ENCODE data around the gene NTM. TPM values are rescaled to one million over a fixed set of nuclear protein-coding genes. Genes with fewer than 3 reads are reported as not detected.

The NTM gene
- total and polyA plus RNA-seq, 2 donors (not counting 3 experiments of a cell fraction or from before 2014, with no cell fraction given): 1.00 to 1.1 TPM

- no peaks in the 10 kb centered on the region for H4K20me1 ChIP-seq (replicated peaks; ENCODE audit: control insufficient read depth, extremely low read depth, insufficient read depth, low read length)
- dilution Hi-C loops (cut with MboI; ENCODE audit: extremely low pct_ligation_motif_present, low sequenced_read_pairs) (no loop called here), intact Hi-C loops (cut with micrococcal nuclease) (loop anchor here (1.0 kb wide), 2 partner anchors 439 to 1253 kb away; no protein-coding TSS in a partner anchor)
- H3K4me1 ChIP-seq (ENCODE audit: control insufficient read depth, extremely low read depth, insufficient read depth, low read length): no peaks in the 10 kb centered on the region
- TF ChIP-seq FOS (IDR thresholded peaks at IDR 0.05; ENCODE audit: borderline replicate concordance, insufficient read depth, low read length) (no peak), JUN (IDR thresholded peaks at IDR 0.05; ENCODE audit: borderline replicate concordance, insufficient read depth, insufficient read length, low read depth) (no peak), MYC (IDR thresholded peaks at IDR 0.05; ENCODE audit: low read depth, low read length) (no peak), POLR2AphosphoS5 (IDR thresholded peaks at IDR 0.05; ENCODE audit: insufficient read depth, low read depth, low read length) (peak; percentile 17)
- TF ChIP-seq, protein P1, sequence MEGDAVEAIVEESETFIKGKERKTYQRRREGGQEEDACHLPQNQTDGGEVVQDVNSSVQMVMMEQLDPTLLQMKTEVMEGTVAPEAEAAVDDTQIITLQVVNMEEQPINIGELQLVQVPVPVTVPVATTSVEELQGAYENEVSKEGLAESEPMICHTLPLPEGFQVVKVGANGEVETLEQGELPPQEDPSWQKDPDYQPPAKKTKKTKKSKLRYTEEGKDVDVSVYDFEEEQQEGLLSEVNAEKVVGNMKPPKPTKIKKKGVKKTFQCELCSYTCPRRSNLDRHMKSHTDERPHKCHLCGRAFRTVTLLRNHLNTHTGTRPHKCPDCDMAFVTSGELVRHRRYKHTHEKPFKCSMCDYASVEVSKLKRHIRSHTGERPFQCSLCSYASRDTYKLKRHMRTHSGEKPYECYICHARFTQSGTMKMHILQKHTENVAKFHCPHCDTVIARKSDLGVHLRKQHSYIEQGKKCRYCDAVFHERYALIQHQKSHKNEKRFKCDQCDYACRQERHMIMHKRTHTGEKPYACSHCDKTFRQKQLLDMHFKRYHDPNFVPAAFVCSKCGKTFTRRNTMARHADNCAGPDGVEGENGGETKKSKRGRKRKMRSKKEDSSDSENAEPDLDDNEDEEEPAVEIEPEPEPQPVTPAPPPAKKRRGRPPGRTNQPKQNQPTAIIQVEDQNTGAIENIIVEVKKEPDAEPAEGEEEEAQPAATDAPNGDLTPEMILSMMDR (IDR thresholded peaks at IDR 0.05; ENCODE audit: extremely low read depth in 1 of 2, insufficient read depth in 1 of 2, low read depth in 1 of 2, low read length in 2 of 2): peak; percentile 90 to 95
- peak overlapping the region; percentile 67 for H2AFZ ChIP-seq (ENCODE audit: low read depth, low read length)
- ChIA-PET POLR2A (no interaction called here), CTCF (interaction anchor here (0.8 to 3.0 kb wide), 37 partner anchors 8 to 1376 kb away, joined by 3 to 74 read pairs (median 3); partner anchors contain the start of gene SNX19)
- no peaks in the 10 kb centered on the region for H3K36me3 ChIP-seq (ENCODE audit: control insufficient read depth in 2 of 2, extremely low read depth in 1 of 2, insufficient read depth in 2 of 2, low read length in 2 of 2)
- H3K9me3 ChIP-seq (replicated peaks; ENCODE audit: control insufficient read depth, insufficient read depth, low read length): no peaks in the 10 kb centered on the region
- H3K4me3 ChIP-seq (replicated peaks in 1 of 3; ENCODE audit: insufficient read depth in 1 of 3, low read depth in 1 of 3, low read length in 3 of 3): no peak overlapping the region
- H3K79me2 ChIP-seq (ENCODE audit: control insufficient read depth, insufficient read depth, low read length): no peaks in the 10 kb centered on the region
- DNase-seq (ENCODE audit: low read depth, low spot score) (peak; percentile 54), FAIRE-seq (peak; percentile 63)
- no peak overlapping the region for H3K9ac ChIP-seq (replicated peaks; ENCODE audit: extremely low read depth, insufficient read depth, low read length)
- H3K9me1 ChIP-seq (replicated peaks; ENCODE audit: control insufficient read depth, extremely low read depth, insufficient read depth, low read length): no peaks in the 10 kb centered on the region
- no peak overlapping the region for H3K27ac ChIP-seq (ENCODE audit: insufficient read depth, low read depth, low read length)
- no TSS peak for BruUV-seq (replicated peaks)
- H3K27me3 ChIP-seq (ENCODE audit: control insufficient read depth in 2 of 2, insufficient read depth in 2 of 2, low read length in 2 of 2): peaks cover 0 to 2% of the 10 kb centered on the region in 2 experiments
- peak overlapping the region; percentile 39 for H3K4me2 ChIP-seq (ENCODE audit: insufficient read depth, low read length)
Observed at GRCh38 chr11:131688048-131688693, 317.8 kb downstream of the NTM start.

Data from endothelial cell of umbilical vein (primary cell).